ENCODE measurements around the gene SETSIP.
"Not testable (repeated sequence)": the region's sequence is repeated elsewhere in the genome, so short reads cannot be mapped to it uniquely, and the experiment has no call there.

SETSIP gene

DNA sequence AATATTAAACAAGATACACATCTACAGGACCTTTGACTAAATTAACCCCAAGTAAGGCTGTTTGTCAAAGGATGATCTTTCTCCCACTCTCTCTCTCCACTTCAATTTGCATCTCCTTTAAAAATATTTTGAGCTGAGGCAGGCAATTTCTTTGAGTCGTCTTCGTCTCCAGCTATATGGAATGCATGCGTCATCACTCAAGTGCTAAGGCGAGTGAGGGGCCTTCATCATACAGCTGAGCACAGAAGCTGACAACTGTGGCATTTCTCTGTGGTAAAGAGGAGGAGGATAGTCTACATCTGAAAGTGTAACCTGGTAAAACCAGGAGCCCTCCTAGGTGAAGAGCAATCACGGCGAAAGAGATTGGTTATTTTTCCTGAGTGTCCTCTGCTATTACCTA is 37.8 kb downstream of the SETSIP start:
- TF ChIP-seq, protein P1, sequence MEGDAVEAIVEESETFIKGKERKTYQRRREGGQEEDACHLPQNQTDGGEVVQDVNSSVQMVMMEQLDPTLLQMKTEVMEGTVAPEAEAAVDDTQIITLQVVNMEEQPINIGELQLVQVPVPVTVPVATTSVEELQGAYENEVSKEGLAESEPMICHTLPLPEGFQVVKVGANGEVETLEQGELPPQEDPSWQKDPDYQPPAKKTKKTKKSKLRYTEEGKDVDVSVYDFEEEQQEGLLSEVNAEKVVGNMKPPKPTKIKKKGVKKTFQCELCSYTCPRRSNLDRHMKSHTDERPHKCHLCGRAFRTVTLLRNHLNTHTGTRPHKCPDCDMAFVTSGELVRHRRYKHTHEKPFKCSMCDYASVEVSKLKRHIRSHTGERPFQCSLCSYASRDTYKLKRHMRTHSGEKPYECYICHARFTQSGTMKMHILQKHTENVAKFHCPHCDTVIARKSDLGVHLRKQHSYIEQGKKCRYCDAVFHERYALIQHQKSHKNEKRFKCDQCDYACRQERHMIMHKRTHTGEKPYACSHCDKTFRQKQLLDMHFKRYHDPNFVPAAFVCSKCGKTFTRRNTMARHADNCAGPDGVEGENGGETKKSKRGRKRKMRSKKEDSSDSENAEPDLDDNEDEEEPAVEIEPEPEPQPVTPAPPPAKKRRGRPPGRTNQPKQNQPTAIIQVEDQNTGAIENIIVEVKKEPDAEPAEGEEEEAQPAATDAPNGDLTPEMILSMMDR (IDR thresholded peaks at IDR 0.05), result no peak
- H3K9me3 ChIP-seq, result no peaks in the 10 kb centered on the region
- H3K4me3 ChIP-seq (ENCODE audit: low read depth in 1 of 2, low read length in 1 of 2), result no peak overlapping the region
- no peaks in the 10 kb centered on the region for H3K36me3 ChIP-seq
- H3K27me3 ChIP-seq, result peaks cover 46% of the 10 kb centered on the region
- no peak overlapping the region for H3K27ac ChIP-seq
- no peaks in the 10 kb centered on the region for H3K4me1 ChIP-seq (ENCODE audit: control insufficient read depth in 1 of 2, insufficient read depth in 1 of 2, low read depth in 1 of 2, low read length in 1 of 2)

DNA sequence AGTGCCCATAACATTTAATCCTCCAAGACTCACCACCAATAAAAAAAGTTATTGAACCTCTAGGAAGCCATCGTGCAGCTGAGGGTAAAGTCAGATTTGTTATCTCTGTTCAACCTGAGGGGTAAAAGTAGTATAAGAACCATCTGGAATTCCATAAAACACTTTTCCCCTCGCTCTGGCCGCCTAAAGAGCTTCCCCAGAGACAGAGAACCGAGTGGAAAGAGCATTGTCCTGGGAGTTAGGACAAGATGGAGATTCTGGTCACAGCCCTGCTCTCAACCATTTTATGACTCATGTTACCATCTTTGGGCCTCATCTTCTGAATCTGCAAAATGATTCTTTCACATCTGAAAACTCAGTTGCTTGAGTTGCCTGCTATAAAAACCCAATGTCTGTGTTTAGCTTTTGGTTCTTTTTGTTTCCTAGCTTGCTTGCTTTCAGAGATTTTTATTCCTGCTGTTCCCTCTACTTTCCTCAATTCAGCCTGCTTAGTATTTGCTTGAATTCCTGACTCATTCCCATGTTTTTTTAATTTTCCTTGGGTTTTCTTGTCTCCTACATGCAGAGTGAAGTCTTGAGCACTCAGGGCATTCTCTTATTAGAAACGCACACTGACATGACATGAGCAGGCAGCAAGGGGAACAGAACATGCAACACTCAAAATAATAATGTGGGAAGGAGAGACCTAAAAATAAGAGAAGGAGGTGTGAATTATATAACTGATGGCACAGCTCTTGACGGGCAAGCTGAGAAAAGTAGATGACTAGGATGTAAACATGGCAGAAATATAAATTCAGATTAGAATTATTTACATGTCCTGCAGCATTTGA is 43.7 kb downstream of the SETSIP start:
- no peak overlapping the region for H3K27ac ChIP-seq
- H3K9me3 ChIP-seq, result no peaks in the 10 kb centered on the region
- TF ChIP-seq, protein P1 (IDR thresholded peaks at IDR 0.05), result no peak

DNA sequence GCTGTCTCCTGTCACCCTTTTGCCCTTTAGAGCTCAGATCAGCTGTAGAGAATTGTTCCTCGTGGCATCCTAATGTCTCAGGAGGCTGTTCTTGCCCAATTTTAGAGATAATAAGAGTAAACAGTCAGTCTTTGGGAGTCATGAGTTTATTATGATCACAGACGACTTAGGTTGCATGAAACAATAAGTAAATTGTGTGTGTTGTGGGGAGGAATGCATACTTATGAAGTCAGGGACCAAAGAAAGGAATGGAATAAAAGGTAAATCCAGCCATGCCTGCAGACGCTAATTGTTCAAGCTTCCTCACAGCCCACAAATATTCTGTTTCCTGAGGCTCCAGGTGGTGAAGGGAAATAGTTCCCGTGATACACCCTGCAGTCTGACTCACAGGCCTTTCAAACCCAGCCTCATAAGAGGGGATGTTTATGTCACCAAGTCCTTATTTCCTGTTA is 44.5 kb downstream of the SETSIP start:
- peaks cover 0 to 4% of the 10 kb centered on the region in 2 experiments for H3K4me1 ChIP-seq (ENCODE audit: control insufficient read depth in 1 of 2, insufficient read depth in 1 of 2, low read depth in 1 of 2, low read length in 1 of 2)
- TF ChIP-seq, protein P1 (IDR thresholded peaks at IDR 0.05), result no peak
- no peaks in the 10 kb centered on the region for H3K36me3 ChIP-seq
- peaks cover 84% of the 10 kb centered on the region for H3K27me3 ChIP-seq
- H3K4me3 ChIP-seq (ENCODE audit: low read depth in 1 of 2, low read length in 1 of 2), result no peak overlapping the region
- H3K9me3 ChIP-seq, result no peaks in the 10 kb centered on the region
- no peak overlapping the region for H3K27ac ChIP-seq

More for the DNA sequence above, 43.7 kb downstream of the SETSIP start:
- Histone ChIP-seq H3K27me3 (peaks cover 92% of the 10 kb centered on the region), H3K36me3 (no peaks in the 10 kb centered on the region), H3K4me3 (ENCODE audit: low read depth in 1 of 2, low read length in 1 of 2) (no peak overlapping the region), H3K4me1 (ENCODE audit: control insufficient read depth in 1 of 2, insufficient read depth in 1 of 2, low read depth in 1 of 2, low read length in 1 of 2) (peaks cover 0 to 4% of the 10 kb centered on the region in 2 experiments)

DNA sequence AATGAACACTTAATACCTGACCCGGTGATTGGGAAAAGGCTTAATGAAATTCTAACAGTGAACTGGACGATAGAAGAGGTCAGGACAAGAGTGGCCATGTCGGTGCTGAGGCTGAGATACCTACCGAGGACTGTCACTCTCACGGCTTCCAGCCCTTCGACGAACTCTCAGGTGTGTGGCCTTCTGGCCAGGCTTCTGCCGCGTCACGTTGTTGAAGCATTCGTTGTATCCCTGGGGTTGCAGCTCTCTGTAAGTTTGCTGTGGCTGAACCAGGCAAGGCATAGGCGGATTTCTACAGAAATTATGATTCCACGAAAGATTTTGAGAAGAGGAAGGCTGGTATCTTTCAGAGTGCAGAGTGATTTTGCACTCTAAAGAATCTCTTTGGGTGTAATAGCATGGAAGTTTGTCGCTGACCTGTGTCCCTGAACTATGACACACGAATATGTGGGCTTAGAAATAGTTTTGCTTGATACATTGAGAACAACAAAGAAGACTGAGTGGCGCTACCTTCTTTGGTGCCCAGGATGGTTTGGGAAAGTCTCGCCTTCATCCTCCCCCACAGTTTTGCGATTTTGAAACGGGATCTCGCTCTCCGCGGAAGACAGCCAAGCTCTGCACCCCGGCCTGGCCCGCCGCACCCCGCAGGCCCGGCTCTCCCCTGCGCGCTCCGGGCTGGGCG is 45.8 kb downstream of the SETSIP start:
- Histone ChIP-seq H3K27me3 (peaks cover 71% of the 10 kb centered on the region), H3K9me3 (no peaks in the 10 kb centered on the region), H3K36me3 (no peaks in the 10 kb centered on the region), H3K27ac (no peak overlapping the region), H3K4me1 (ENCODE audit: control insufficient read depth in 1 of 2, insufficient read depth in 1 of 2, low read depth in 1 of 2, low read length in 1 of 2) (peaks cover 0 to 4% of the 10 kb centered on the region in 2 experiments), H3K4me3 (ENCODE audit: low read depth in 1 of 2, low read length in 1 of 2) (no peak overlapping the region)
- TF ChIP-seq, protein P1 (IDR thresholded peaks at IDR 0.05), result no peak

DNA sequence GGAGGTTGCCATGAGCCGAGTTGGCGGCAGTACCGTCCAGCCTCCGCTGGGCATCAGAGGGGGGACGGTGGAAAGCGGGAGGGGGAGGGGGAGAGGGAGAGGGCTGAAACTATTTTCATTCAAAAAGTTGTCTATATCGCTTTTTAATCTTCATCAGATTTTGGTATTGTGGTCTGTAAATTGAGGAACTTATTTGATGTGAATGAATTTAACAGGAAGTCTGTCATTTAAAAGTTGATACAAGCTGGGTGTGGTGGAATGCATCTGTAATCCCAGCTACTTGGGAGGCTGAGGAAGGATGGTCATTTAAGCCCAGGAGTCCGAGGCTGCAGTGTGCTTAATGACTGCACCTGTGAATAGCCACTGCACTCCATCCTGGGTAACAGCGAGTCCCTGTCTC is 48.4 kb downstream of the SETSIP start:
- TF ChIP-seq, protein P1 (IDR thresholded peaks at IDR 0.05), result no peak

DNA sequence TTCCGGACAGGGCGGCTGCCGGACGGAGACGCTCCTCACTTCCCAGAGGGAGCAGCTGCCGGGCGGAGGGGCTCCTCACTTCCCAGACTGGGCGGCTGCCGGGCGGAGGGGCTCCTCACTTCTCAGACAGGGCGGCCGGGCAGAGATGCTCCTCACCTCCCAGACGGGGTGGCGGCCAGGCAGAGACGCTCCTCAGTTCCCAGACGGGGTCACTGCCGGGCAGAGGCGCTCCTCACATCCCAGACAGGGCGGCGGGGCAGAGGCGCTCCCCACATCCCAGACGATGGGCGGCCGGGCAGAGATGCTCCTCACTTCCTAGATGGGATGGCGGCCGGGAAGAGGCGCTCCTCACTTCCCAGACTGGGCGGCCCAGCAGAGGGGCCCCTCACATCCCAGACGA is 49.2 kb downstream of the SETSIP start:
- H3K9me3 ChIP-seq; H3K4me1 ChIP-seq (ENCODE audit: control insufficient read depth in 1 of 2, insufficient read depth in 1 of 2, low read depth in 1 of 2, low read length in 1 of 2); H3K36me3 ChIP-seq; H3K4me3 ChIP-seq (ENCODE audit: low read depth in 1 of 2, low read length in 1 of 2); H3K27ac ChIP-seq: not testable (repeated sequence)
- peaks cover 43% of the 10 kb centered on the region for H3K27me3 ChIP-seq

More for the DNA sequence above, 48.4 kb downstream of the SETSIP start:
- no peaks in the 10 kb centered on the region for H3K9me3 ChIP-seq
- H3K4me3 ChIP-seq (ENCODE audit: low read depth in 1 of 2, low read length in 1 of 2), result no peak overlapping the region
- peaks cover 51% of the 10 kb centered on the region for H3K27me3 ChIP-seq
- peaks cover 0 to 4% of the 10 kb centered on the region in 2 experiments for H3K4me1 ChIP-seq (ENCODE audit: control insufficient read depth in 1 of 2, insufficient read depth in 1 of 2, low read depth in 1 of 2, low read length in 1 of 2)
- H3K36me3 ChIP-seq, result no peaks in the 10 kb centered on the region
- no peak overlapping the region for H3K27ac ChIP-seq

Data from neutrophil (primary cell).